ENCODE results near the gene KDM4B. TPM values are rescaled to one million over a fixed set of nuclear protein-coding genes. Genes with fewer than 3 reads are reported as not detected.

Gene KDM4B
- total RNA-seq, 1 donor from 2014 or later = 21.2 TPM

DNA sequence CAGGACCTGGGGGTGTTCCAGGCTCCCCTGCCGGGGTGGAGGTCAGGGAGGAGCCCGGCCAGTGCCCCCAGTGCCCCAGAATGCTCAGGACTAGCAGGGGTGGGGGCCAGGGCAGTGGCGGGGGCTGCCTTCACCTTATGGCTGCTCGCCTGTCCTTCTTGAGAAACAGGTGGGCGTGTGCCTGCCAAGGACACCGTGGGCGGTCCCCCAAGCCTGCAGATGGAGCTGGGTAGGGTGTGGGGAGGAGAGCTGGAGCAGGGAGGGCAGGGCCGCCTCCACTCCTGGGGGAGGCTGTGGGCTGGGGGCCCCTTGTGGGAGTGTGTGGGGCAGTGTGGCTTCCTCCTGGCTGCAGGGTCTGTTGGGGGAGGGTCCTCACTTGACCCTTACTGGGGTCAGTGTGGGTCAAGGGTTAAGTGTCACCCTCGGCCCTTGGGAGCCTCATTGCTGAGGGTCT is 160.1 kb downstream of the KDM4B start:
- no peaks in the 10 kb centered on the region for H3K36me3 ChIP-seq (ENCODE audit: control insufficient read depth, insufficient read depth, low read length)
- TF ChIP-seq, protein P1, sequence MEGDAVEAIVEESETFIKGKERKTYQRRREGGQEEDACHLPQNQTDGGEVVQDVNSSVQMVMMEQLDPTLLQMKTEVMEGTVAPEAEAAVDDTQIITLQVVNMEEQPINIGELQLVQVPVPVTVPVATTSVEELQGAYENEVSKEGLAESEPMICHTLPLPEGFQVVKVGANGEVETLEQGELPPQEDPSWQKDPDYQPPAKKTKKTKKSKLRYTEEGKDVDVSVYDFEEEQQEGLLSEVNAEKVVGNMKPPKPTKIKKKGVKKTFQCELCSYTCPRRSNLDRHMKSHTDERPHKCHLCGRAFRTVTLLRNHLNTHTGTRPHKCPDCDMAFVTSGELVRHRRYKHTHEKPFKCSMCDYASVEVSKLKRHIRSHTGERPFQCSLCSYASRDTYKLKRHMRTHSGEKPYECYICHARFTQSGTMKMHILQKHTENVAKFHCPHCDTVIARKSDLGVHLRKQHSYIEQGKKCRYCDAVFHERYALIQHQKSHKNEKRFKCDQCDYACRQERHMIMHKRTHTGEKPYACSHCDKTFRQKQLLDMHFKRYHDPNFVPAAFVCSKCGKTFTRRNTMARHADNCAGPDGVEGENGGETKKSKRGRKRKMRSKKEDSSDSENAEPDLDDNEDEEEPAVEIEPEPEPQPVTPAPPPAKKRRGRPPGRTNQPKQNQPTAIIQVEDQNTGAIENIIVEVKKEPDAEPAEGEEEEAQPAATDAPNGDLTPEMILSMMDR (IDR thresholded peaks at IDR 0.05; ENCODE audit: insufficient read depth, low read length, poor library complexity, severe bottlenecking) = no peak
- DNase-seq (ENCODE audit: low read depth) = no peak
- no peaks in the 10 kb centered on the region for H3K27me3 ChIP-seq (ENCODE audit: control insufficient read depth, insufficient read depth, low read length)
- H3K4me3 ChIP-seq (ENCODE audit: low read depth, low read length) = no peak overlapping the region

DNA sequence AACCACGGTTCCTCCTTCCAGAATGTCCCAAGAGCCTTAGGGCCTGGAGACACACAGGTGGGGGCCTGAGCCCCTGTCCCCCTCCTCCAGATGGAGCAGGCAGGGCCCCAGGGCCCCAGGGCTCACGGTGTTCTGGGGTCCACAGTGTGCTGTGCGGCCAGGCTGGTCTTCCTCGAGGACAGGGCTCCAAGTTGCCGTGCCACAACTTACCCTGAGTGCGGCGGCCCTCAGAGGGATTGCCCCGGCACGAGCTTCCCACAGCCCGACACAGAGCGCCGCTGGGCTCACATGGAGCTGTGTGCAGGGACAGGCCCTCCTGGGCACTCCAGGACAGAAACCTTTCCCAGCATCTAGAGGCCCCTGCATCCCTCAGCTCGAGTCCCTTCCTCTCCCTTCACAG is 160.8 kb downstream of the KDM4B start:
- H3K36me3 ChIP-seq (ENCODE audit: control insufficient read depth, insufficient read depth, low read length) = no peaks in the 10 kb centered on the region
- TF ChIP-seq, protein P1 (IDR thresholded peaks at IDR 0.05; ENCODE audit: insufficient read depth, low read length, poor library complexity, severe bottlenecking) = no peak
- no peak for DNase-seq (ENCODE audit: low read depth)
- no peaks in the 10 kb centered on the region for H3K27me3 ChIP-seq (ENCODE audit: control insufficient read depth, insufficient read depth, low read length)
- no peak overlapping the region for H3K4me3 ChIP-seq (ENCODE audit: low read depth, low read length)

DNA sequence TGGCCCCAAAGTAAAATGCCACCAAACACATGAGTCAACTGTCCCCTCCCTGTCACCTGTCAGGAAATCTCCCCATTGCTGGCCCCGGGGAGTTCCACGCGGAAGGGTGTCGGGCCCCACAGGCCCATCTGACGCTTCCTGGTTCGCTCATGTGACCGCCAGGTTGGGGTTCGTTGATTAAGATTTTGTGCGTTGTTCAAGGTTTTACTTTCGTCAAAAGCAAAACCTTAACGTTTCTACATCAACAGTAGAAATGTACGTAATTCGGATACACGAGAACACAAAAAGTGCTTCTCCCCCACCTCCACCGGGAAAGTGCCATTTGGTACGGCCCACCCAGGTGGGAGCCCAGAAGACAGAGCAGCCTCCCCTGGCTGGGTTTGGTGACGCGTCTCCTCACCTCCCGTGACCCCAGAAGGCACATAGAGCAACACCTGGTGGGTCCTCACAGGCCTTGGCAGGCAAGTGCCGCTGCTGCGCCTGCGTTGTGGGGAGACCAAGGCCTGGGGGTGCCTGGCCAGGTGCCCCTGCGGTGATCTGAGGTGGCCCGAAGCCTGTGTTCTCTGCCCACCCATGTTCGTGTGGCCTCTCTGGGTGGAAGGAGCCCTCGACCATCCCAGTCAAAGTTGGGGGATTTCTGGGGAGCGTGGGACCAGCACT is 161.6 kb downstream of the KDM4B start:
- TF ChIP-seq, protein P1 (IDR thresholded peaks at IDR 0.05; ENCODE audit: insufficient read depth, low read length, poor library complexity, severe bottlenecking) = no peak
- H3K4me3 ChIP-seq (ENCODE audit: low read depth, low read length) = no peak overlapping the region
- H3K27me3 ChIP-seq (ENCODE audit: control insufficient read depth, insufficient read depth, low read length) = no peaks in the 10 kb centered on the region
- no peak for DNase-seq (ENCODE audit: low read depth)
- no peaks in the 10 kb centered on the region for H3K36me3 ChIP-seq (ENCODE audit: control insufficient read depth, insufficient read depth, low read length)

DNA sequence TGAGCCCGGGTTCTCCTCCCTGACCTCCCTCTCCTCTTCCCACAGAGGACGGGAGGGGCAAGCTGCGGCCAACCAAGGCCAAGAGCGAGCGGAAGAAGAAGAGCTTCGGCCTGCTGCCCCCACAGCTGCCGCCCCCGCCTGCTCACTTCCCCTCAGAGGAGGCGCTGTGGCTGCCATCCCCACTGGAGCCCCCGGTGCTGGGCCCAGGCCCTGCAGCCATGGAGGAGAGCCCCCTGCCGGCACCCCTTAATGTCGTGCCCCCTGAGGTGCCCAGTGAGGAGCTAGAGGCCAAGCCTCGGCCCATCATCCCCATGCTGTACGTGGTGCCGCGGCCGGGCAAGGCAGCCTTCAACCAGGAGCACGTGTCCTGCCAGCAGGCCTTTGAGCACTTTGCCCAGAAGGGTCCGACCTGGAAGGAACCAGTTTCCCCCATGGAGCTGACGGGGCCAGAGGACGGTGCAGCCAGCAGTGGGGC is 162.2 kb downstream of the KDM4B start:
- H3K27me3 ChIP-seq (ENCODE audit: control insufficient read depth, insufficient read depth, low read length) = no peaks in the 10 kb centered on the region
- no peak for DNase-seq (ENCODE audit: low read depth)
- H3K4me3 ChIP-seq (ENCODE audit: low read depth, low read length) = no peak overlapping the region
- no peaks in the 10 kb centered on the region for H3K36me3 ChIP-seq (ENCODE audit: control insufficient read depth, insufficient read depth, low read length)
- TF ChIP-seq, protein P1 (IDR thresholded peaks at IDR 0.05; ENCODE audit: insufficient read depth, low read length, poor library complexity, severe bottlenecking) = no peak

DNA sequence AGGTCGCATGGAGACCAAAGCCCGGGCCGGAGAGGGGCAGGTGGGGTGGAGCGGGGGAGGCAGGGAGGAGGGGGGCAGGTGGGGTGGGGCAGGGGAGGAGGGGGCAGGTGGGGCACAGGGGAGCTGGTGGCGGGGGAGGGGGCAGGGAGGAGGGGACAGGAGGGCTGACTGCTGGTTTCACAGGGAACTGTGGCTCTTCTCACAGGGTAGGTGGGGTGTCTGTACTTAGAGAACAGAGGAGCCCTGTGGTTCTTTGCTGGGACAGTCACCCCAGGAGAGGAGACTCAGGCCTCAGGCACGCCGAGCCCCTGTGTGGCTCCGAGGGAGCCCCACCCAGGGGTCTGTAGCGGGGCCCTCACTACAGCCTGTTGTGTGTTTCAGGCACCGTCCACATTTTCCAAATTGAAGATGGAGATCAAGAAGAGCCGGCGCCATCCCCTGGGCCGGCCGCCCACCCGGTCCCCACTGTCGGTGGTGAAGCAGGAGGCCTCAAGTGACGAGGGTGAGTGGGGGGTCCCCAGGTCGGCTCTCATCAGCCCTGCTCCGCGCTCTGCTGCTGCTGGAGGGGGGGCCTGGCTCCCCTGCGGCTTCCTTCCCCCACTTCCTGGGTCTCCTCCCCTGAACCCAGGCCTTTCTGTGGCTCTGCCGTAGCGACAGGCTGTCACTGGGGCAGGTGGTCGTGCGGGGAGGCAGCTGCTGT is 162.7 kb downstream of the KDM4B start:
- no peak for DNase-seq (ENCODE audit: low read depth)
- TF ChIP-seq, protein P1 (IDR thresholded peaks at IDR 0.05; ENCODE audit: insufficient read depth, low read length, poor library complexity, severe bottlenecking) = no peak

More for the DNA sequence above, 162.7 kb downstream of the KDM4B start:
- Histone ChIP-seq H3K27me3 (ENCODE audit: control insufficient read depth, insufficient read depth, low read length) (no peaks in the 10 kb centered on the region), H3K36me3 (ENCODE audit: control insufficient read depth, insufficient read depth, low read length) (no peaks in the 10 kb centered on the region), H3K4me3 (ENCODE audit: low read depth, low read length) (no peak overlapping the region)

Measured in kidney epithelial cell (primary cell).